ENCODE data around the gene KATNAL1.

Gene KATNAL1

GRCh38 chr13:30307194-30307970 lies at the start of gene KATNAL1:
Gene KATNAL1 (minus strand): TSS chr13:30307551. CDS start chr13:30283777, 23,774 bp downstream.
- peak; percentile 32 for DNase-seq

- DNase-seq = no peak
Measured at GRCh38 chr13:30355839-30356238, 48.5 kb upstream of the KATNAL1 start.

- no peak for DNase-seq
Measured at GRCh38 chr13:30355384-30355699, 48.0 kb upstream of the KATNAL1 start.

DNA sequence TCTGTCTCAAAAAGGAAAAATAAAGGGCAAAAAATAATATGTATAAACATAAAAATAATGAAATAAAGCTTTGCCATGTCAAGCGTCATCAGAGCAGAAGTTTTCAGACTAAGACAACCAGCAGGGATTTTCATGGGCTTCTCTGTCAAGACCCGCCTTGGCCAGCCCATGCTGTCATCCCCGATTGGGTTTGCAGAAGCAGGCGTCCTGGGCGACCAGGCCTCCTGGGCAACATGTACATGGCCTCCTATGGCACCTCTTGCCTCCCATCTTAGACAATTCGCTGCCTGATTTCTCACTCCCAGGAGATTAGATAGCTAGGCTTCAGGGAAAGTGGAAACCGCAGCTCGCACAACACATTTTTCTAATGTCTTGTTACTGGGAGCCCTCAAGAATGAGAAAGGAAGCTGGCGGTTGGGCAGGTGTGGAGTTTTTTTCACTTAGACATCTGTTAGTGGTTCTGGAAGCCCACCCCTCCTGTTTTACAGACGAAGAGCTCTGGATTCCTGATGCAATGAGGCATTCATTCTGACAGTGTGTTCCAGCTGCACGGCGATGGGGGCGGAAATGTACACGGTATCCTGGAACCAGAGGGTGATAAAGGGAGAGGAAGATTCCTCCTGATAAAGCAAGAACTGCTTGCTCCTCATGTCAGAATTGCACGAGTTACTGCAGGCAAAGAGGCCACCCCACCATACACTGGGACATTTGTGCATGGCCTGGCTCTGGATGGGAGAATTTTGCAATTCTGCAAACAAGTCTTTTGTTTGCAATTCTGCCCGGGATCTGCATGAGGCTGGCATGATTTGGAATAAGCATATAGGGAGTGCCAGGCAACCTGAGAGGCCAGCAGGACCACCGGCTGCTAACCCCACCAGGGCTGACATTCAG lies 47.4 kb upstream of the KATNAL1 start:
- DNase-seq = no peak

DNA sequence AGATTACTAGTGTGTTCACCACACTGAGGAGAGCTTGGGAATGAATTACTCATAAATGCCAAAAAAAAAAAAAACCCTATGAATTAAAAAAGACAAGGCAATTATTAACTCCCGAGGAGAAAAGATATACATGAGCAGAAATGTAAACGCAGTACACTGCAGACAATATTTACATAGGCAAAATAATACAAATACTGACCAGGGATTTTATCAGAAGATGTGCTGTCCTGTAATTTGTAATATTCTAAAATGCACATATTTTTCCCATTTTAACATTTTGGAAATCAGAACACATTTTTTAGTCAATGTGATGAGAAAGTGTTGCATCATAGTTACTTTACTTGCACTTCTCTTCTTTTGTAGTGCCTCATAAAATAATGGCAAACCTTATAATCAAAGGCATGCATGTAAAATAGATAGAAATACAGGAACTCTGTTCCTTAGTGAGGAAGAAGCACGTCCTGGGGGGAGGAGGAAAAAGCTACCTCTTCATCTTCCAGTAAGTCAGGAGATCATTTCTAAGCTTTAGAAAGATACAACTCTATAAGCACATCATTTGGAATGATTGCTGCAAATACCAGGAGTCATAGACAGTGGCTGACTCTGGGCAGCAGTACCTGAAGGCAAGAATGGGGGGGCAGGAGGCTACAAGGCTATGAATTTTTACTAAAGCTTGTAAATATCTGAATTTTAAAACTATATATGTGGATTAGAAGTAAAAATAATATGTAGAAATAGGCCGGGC lies 46.3 kb upstream of the KATNAL1 start:
- no peak for DNase-seq

GRCh38 chr13:30353060-30353459 lies 45.7 kb upstream of the KATNAL1 start:
- DNase-seq = no peak

- no peak for DNase-seq
Measured at GRCh38 chr13:30352121-30352520, 44.8 kb upstream of the KATNAL1 start.

DNA sequence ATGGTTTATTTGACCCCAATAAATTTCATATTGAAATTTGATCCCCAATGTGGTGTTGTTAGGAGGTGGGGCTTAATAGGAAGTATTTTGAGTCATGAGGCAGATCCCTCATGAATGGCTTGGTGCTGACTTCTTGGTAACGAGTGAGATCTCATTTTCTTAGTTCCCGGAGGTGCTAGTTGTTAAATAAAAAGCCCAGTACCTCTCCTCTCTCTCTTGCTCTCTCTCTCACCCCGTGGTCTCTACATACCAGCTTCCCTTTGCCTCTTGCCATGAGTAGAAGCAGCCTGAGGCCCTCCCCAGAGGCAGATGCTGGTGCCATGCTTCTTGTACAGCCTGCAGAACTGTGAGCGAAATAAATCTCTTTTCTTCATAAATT lies 39.4 kb upstream of the KATNAL1 start:
- no peak for DNase-seq

DNA sequence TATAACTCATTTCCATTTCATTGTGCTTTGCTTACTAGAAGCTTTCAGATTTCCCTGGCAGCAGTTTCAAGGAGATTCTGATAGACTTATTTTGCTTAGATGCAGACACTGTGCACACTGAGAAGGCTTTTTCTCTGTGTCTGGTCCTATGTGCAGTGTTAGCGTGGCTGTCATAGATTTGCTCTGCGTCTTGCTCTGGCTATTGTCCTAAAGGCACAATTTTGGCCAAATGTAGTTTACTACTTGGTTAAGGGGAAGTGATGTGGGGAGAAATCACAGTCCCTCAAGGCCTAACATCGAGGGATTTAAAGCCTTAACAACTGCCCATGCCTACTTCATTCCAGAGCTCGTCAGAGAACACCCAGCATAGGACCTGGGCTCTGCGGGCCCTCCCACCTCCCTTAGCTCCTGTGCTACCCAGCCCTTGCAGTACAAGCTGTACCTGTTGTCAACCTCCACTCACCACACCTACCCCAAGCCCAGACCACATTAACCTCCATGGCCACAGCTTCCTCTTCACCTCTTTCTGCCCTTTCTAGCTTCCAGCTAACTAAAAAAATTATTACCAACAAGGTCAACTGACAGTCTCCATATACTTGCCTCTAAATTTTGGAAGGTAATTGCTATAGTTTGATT lies 38.9 kb upstream of the KATNAL1 start:
- no peak for DNase-seq

DNA sequence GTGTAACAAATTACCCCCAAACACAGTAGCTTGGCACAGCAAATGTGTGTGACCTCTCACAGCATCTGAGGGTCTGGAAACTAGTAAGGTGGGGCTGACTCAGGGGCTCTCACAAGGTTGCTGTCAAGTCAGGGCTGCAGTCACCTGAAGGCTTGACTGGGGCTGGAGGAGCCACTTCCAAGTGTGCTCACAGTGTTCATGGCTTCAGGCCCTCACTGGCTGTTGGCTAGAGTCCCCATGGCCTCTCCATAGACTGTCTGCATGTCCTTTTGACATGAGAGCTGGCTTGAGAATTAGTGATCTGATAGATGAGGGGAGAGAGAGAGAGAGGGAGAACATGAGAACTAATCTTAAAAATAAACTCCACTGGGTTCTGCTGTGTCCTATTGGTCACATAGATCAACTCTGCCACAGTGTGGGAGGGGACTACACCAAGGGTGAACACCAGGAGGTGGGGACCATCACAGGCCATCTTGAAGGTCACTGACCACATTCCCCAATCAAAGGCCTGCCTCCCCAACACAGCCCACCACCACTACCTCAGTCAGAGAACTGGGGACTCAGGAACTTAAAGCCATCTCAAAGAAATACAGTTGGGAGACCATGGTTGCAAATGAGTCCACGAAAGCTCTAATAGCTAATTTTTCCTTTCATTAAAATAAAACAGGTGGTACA lies 38.2 kb upstream of the KATNAL1 start:
- no peak for DNase-seq

DNA sequence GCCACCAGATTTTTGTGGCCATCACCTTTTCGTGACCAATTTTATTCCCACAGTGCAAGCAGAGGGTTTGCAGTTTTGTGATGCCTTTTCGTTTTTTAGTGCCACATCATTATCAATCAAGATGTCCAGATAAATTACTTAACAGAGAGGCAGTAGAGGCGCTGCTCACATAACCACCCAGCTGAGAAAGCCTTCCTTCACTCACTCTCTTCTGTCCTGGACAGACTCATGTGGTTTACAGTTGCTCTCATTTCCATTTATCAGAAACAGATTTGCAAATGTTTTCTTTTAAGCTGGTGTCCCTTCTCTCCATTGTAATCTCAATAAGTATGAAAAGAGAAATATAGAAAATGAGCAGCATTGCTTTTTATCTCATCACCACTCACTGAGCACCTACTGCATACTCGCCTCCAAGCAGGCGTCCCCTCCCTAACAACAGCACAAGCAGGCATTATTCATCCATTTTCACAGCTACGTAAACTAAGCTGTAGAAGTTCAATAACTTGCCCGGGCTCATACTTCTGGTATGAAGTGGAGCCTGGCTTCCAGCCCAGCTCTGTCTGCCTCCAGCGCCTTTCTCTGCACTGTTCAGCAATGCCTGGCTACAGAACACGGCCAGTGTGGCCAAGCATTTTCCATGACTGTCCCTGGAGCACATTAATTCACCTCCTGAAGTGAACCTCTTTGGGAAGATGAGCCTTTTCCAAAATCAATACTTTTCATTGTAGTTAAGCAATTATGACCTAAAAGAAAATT lies 34.6 kb upstream of the KATNAL1 start:
- peak; percentile 65 for DNase-seq

DNA sequence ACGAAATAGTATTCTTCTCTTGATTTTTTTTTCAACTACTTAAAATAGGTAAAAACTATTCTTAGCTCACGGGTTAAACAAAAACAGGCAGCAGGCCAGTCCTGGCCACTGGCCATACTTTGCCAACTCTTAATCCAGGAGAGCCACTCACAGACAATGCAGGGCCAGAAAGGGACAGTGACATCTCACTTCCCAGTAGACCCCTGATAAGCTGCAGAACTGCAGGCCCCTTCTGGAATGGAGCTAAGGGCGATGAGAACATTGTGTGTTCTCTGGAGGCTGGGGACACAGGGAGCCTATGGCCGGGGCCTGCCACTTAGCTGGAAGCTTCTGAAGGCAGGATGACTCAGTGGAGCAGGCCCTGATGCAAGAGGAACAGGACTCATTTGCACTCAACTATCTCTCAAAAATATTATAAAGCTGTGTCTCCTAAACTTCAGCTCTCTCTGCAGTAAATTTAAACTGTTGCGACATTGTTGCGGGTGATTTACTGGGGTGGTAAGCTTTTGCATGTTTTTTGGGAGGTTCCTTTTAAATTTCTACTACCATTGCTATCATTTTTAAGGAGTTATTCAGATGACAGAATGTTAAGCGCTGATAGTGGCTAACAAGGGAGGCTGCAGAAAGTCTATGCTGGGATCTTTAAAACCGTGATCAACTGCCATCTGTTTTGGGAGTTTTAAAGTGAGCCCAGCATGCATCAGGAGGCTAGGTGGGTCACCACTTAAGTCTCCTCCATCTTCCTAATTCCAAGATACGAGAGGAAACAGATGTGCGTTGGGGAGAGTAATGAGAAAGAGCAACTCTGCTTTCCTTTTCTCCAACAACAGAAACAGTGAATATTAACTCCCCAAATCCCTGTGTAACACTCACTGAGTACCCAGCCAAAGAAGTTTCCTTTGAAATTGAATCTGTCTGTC lies 33.2 kb upstream of the KATNAL1 start:
- peak; percentile 14 for DNase-seq

- DNase-seq = no peak
Measured at GRCh38 chr13:30339738-30340330, 32.5 kb upstream of the KATNAL1 start.

DNA sequence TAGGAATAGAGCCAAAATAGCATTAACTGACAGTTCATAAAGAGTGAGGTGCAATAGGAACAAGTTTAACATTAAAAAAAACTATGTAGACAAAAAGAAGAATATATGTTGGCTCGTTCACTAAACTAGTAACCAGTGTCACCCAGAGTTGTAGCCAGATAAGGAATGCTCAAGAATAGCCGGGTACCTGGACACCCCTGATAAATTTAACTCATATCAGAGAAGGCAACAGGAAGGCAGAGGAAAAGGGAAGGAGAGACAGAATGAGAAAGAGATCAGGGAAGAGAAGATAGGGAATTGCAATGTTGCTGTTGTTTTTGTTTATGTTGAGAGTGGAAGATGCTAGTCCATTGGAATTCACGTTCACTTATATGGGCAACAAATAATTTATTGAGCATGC lies 31.6 kb upstream of the KATNAL1 start:
- DNase-seq = no peak

DNA sequence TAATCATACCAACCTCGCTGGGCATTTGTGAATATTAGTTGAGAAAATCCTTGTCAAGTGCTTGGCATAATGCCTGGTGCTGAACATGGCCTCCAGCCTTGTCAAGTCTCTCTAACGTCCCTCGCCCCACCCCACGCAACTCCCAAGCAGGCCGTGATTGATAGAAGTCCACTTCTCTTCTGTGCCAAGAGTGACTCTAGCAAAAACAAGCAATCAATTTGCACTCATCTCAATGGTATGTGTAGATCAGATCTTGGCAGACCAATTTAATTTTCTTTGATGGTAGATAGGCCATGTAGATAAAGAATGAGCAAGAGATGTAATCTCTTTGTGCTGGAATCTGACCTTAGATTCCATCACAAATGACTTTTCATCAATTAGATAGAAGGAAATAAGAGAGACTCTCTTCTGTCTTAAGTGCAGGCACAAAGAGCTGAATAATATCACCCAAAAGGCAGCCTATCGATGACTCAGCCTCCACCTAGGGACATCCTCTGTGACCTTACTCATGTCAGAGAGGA lies 31.0 kb upstream of the KATNAL1 start:
- no peak for DNase-seq

GRCh38 chr13:30337061-30337610 lies 29.8 kb upstream of the KATNAL1 start:
- DNase-seq = no peak

DNA sequence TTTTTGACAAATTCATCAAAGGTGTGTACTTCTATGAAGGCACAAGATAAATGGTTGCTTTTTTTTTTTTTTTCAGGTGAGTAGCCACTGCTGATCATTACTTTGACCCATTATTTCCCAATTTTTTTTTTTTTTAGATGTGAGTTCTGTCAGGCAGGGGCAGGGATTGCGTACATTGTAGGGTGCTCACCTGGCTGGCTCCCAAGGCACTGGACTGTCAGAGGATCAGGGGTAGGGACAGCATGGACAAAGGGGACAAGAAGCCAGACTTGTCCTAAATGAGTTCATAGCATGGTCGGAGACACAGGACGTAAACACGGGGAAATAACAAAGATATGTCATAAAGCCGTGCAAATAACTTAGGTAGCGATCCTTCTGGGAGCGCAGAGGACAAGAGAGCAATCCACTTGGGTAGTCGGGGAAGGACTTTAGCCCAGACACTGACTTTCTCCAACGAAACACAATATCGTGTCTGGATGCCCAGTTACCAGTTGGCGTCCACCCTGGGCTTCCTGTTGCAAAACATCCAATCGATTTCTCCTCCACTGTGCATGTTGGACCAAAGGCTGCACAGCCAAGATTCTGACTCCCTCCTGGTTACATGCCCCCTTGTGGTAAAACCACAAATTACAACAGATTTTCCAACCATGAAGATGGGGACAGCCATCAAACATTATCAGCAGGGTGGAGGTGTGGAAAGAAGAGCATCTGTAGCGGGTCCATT lies 27.5 kb upstream of the KATNAL1 start:
- DNase-seq = no peak

DNA sequence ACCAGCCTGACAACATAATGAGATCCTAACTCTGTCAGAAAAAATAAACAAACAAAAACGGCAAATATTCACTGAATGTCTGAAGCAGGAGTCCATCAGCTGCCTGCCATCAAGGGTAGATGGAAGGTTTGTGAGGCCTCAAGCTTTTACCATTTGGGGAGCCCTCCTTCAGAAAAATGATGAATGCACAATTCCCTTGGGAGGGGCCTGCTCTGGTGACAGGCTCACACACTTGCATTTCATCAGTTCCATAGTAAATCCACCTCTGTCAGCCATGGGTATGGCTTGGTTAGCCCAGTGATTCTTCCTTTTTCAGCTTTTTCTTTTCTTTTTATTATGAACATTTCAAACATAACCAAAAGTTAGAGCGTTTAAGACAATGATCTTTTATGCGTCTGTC lies 26.3 kb upstream of the KATNAL1 start:
- no peak for DNase-seq
